Thyroid gland (tissue), 4 donors: Measurements from ENCODE around the gene EEF1A2.

ENCODE experiments used
- POLR2A ChIP-seq, 2 donors: fragments of 450-650 bp; IDR thresholded peaks; one replicate each; pipeline ENCODE4 v1.6.1; 2017; ENCODE audit warnings: antibody characterized with exemption in 2 of 2, mild to moderate bottlenecking in 2 of 2, moderate library complexity in 1 of 2
- TF ChIP-seq, protein P1 (sequence below), 6 experiments: fragments of 200-600 bp in 3 of 6; fragments of 450-650 bp in 3 of 6; sonication (generic) in 3 of 6; IDR thresholded peaks; one replicate each; pipeline ENCODE4 v1.5.1; 2016 to 2019; ENCODE audit warnings: antibody characterized with exemption in 6 of 6, mild to moderate bottlenecking in 2 of 6, inconsistent platforms in 1 of 6, moderate library complexity in 1 of 6

GRCh38 chr20:63498960-63499337 lies at the start of gene EEF1A2:
- TF ChIP-seq, protein P1, sequence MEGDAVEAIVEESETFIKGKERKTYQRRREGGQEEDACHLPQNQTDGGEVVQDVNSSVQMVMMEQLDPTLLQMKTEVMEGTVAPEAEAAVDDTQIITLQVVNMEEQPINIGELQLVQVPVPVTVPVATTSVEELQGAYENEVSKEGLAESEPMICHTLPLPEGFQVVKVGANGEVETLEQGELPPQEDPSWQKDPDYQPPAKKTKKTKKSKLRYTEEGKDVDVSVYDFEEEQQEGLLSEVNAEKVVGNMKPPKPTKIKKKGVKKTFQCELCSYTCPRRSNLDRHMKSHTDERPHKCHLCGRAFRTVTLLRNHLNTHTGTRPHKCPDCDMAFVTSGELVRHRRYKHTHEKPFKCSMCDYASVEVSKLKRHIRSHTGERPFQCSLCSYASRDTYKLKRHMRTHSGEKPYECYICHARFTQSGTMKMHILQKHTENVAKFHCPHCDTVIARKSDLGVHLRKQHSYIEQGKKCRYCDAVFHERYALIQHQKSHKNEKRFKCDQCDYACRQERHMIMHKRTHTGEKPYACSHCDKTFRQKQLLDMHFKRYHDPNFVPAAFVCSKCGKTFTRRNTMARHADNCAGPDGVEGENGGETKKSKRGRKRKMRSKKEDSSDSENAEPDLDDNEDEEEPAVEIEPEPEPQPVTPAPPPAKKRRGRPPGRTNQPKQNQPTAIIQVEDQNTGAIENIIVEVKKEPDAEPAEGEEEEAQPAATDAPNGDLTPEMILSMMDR (IDR thresholded peaks at IDR 0.05): no peak
- TF ChIP-seq POLR2A (IDR thresholded peaks at IDR 0.05): no peak
